CD4-positive, alpha-beta T cell treated with Interleukin-6 at 100 ng/mL for 8 hours (primary cell): Measurements from ENCODE around the gene MYL12A.
"Not testable (repeated sequence)": the region's sequence is repeated elsewhere in the genome, so short reads cannot be mapped to it uniquely, and the experiment has no call there.

Experiments
- DNase-seq: peaks from one replicate; pipeline ENCODE4 v3.0.0-alpha.2; 2020; ENCODE audit warnings: mixed read lengths, low spot score

The MYL12A gene

GRCh38 chr18:3247240-3248061, at the start of gene MYL12A:
Gene MYL12A, plus strand, starts transcription at chr18:3247801. Its CDS starts 5,447 bp downstream, at chr18:3253248.
- peak; percentile 95 for DNase-seq

GRCh38 chr18:3198260-3198860, 49.2 kb upstream of the MYL12A start:
- not testable (repeated sequence) for DNase-seq

GRCh38 chr18:3199942-3200645, 47.5 kb upstream of the MYL12A start:
- DNase-seq = no peak

- DNase-seq = no peak
Measured at GRCh38 chr18:3205239-3205638, 42.4 kb upstream of the MYL12A start.

- DNase-seq = no peak
Measured at GRCh38 chr18:3207565-3207964, 40.0 kb upstream of the MYL12A start.

GRCh38 chr18:3209859-3210569, 37.6 kb upstream of the MYL12A start:
- DNase-seq = no peak

- no peak for DNase-seq
Measured at GRCh38 chr18:3211236-3211992, 36.2 kb upstream of the MYL12A start.

GRCh38 chr18:3212657-3213056, 34.9 kb upstream of the MYL12A start:
- DNase-seq = no peak

GRCh38 chr18:3213300-3214059, 34.1 kb upstream of the MYL12A start:
- peak; percentile 8 for DNase-seq

GRCh38 chr18:3214855-3215637, 32.6 kb upstream of the MYL12A start:
- DNase-seq = no peak

GRCh38 chr18:3216987-3217386, 30.6 kb upstream of the MYL12A start:
- no peak for DNase-seq

- DNase-seq = no peak
Measured at GRCh38 chr18:3217948-3218647, 29.5 kb upstream of the MYL12A start.

GRCh38 chr18:3218819-3219218, 28.8 kb upstream of the MYL12A start:
- DNase-seq = no peak

GRCh38 chr18:3219241-3219630, 28.4 kb upstream of the MYL12A start:
- no peak for DNase-seq

GRCh38 chr18:3219631-3220335, 27.8 kb upstream of the MYL12A start, which contains the start of gene MYOM1:
Gene MYOM1, minus strand, starts transcription at chr18:3219968. Its CDS starts 4,745 bp downstream, at chr18:3215223.
- DNase-seq = no peak

- not testable (repeated sequence) for DNase-seq
Measured at GRCh38 chr18:3220868-3221267, 26.7 kb upstream of the MYL12A start.

GRCh38 chr18:3221496-3221895, 26.1 kb upstream of the MYL12A start:
- DNase-seq = no peak

- DNase-seq = no peak
Measured at GRCh38 chr18:3223356-3223755, 24.2 kb upstream of the MYL12A start.

- DNase-seq = no peak
Measured at GRCh38 chr18:3224223-3224622, 23.4 kb upstream of the MYL12A start.
